Raji (cell line): Measurements from ENCODE around the gene CLEC4F.

Source experiments
- POLR2A ChIP-seq: IDR thresholded peaks from 2 replicates; pipeline ENCODE4 v1.6.1; 2011; ENCODE audit warnings: low read depth, low read length, control low read depth; ENCODE audit not compliant: insufficient read depth

Gene CLEC4F

DNA sequence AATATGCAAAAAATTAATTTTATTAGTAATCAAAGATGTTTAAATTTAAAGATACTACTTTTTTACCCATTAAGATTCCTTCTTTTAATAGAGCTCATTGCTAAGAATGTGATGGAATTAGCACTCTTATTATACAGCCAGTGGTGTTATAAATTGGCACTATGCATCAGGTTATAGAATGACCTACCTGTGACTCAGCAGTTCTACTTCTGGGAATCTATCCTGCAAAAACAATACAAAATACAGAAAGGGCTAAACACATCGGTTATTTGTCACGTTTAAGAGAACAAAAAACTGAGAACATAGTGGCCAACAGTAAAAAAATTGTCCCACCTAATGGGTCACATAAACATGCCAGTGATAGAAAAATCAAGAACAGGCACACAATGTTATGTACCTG lies 42.9 kb downstream of the CLEC4F start:
- no peak for TF ChIP-seq POLR2A

DNA sequence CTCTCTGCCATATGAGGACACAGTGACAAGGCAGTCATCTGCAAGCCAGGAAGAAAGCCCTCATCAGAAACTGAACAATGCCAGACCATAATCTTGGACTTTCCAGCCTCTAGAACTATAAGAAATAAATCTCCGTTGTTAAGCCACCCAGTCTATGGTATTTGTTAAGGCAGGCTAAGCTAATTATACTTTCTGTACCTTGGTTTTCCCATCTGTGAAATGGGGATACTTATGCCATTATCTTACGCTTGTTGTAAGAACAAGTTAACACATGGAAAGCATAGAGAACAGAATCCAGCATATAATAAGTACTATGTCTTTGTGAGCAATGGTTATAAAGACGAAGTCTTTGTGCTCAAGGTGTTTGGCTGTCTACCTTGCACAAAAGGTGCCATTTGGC lies 44.1 kb downstream of the CLEC4F start:
- no peak for TF ChIP-seq POLR2A

DNA sequence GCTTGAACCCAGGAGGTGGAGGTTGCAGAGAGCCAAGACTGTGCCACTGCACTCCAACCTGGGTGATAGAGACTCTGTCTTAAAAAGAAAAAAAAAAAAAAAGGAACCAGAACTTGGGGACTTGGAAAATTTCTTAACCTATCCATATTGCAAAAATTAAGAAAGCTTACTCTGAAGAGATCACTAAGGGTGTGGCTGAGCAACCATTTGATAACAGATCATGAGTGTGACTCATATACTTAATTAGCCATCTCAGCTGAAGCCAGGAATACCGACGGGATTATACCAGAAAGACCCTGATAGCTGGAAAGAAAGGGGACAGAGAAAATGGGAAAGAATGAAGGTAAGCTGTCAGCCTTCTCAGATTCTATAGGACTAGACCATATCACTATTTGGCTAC lies 45.3 kb downstream of the CLEC4F start:
- no peak for TF ChIP-seq POLR2A

DNA sequence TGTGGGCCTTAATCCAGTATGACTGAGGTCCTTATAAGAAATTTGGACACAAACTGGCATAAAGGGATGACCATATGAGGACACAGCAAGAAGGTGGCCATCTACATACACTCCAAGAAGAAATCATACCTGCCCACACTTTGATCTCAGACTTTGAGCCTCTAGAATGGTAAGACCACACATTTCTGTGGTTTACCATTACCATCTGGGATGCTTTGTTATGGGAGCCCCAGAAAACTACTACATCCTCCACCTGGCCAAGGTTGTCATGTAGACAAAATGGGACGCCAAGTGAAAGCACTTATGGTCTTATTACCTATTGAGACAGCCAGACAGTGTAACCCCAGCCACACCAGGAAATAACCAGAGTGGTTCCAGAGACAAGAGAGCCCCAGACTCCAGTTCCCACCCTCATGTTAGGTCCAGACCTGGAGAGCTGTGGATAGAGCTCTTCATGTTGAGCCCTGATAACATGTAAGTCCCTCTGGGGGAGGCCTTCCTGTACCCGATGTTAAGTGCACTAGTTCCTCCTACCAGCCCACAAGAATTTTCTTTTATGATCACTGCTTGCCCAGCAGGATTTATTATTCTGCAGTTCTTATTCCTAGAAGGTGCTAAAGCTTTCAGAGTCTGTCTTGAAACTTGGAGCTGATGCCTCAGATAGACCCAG lies 47.8 kb downstream of the CLEC4F start:
- TF ChIP-seq POLR2A, result no peak

DNA sequence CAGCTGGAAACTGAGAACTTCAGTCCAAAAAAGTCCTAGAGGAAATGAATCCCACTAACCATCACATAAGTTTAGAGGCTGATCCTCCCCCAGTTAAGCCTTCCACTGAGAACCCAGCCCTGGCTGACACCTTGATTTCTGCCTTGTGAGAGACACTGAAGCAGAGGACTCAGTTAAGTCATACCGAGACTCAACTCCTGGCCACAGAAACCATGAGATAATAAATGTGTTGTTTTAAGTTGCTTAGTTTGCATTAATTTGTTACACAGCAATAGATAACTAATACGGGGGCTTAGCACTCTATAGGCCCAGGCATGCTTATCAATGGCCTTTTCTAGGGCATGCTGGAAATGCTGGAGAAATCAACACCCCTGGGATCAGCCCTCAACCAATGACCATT lies 49.0 kb downstream of the CLEC4F start:
- no peak for TF ChIP-seq POLR2A

DNA sequence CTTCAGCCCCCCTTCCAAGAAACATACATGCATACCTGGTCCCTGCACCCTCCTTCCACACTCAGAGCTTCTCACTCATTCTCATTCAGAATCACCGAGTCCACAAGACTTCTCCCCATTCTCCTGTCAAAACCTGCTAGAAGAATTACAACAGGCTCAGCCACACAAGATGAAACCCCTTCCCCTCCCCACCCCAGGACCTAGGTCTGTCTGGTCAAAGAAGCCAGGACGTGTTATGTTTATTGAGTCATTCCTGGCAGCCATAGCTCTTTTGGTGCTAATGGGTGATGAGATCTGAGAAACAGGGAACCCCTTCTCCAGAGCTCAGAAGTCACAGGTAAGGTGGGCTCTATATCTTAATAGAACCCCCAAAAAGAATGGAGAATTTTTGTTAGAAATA lies 50.9 kb downstream of the CLEC4F start:
- TF ChIP-seq POLR2A, result no peak

DNA sequence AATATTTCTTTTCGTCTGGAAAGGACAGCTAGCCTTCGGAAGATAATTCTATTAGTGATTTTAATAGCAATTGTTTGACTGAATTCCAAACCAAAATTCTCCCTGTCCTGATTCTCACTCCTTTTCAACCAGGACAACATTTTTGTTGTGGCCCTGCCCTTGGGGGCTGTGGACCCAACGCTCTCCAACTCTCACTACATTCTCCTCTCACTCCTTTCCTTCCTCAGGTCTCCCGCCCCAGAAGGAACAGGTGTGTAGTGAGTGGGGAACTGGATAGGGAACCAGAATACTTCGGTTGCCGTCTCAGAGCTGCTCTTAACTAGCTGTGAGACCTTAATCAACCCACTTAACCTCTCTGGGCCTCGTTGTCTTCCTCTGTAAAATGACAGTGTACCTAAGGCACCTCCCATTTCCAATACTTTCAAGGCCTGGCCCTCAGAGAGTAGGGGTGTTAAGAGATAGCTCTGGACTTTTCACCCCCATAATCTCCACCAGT lies 51.8 kb downstream of the CLEC4F start:
- no peak for TF ChIP-seq POLR2A

DNA sequence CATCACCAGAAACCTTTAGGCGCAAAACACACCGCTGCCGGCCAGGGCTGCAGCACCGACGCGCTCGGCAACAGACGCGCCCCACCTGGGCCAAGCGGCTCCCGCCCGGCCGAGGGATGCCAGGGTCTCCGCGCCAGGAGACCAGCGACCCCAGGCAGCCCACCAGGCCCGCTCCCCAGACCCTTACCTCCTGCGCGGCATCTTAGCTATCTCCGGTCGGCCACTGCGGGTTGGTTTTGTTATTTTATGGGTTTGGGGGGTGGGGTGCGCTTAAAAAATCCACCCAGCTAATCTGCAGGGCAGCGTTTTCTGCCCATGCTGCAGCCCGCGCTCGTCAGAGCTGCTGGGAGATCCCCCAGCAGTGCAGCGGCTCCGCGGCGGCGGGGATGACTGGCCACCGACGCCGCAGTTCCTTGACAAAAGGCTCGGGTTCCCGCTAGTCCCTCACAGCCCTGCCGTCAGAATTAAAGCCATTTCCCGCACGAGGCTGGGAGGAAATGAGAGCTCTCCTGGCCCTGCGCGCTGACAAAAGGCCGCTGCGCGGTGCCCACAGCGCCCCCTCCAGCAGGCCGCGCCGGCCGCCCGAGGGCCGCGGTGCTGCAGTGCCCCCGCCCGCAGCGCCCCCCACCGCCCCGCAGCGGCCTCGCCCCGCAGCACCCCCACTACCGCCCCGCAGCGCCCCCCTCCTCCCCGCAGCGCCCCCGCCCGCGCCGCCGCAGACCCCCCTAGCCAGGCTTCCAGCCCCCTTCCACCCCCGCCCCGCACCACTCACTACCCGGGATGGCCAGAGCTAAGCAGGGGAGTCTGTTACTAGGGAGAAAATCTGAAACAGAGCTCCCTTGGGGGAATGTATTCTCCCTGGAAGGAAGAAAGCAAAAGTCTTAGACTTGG lies 52.5 kb downstream of the CLEC4F start, which contains the start of gene ADD2:
TSS of gene ADD2 (minus strand) at position 502 of the 891 bp plus-strand sequence. CDS start 61,792 bp downstream, outside the sequence.
- TF ChIP-seq POLR2A, result no peak

DNA sequence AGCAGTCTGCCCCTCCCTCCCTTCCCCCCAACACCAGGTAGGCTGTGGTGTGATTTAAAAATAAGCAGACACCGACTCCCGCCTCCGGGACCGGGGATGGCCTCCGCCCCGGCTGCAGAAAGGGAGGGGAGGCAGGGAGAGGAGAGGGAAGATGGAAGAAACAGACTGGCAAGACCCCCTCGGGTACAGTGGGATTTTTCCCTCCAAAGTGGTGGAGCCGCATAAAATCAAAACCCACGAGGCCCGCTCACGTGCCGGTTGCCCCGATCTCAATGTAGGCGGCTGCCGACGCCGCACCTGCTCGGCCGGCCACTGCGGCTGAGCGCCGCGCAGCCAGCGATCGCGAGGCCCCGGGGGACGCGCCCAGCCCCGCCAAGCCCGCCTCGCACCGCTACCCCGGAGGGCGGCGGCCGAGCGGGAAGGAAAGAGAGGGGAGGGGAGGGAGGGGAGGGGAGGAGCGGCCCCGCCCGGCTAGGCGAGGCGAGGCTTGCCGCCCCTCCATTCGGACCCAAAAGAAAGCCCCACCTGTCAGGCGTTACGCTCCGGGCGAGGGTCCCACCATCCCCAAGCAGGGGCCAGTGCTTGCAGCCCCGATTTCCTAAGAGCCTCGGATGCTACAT lies 53.2 kb downstream of the CLEC4F start:
- no peak for TF ChIP-seq POLR2A

DNA sequence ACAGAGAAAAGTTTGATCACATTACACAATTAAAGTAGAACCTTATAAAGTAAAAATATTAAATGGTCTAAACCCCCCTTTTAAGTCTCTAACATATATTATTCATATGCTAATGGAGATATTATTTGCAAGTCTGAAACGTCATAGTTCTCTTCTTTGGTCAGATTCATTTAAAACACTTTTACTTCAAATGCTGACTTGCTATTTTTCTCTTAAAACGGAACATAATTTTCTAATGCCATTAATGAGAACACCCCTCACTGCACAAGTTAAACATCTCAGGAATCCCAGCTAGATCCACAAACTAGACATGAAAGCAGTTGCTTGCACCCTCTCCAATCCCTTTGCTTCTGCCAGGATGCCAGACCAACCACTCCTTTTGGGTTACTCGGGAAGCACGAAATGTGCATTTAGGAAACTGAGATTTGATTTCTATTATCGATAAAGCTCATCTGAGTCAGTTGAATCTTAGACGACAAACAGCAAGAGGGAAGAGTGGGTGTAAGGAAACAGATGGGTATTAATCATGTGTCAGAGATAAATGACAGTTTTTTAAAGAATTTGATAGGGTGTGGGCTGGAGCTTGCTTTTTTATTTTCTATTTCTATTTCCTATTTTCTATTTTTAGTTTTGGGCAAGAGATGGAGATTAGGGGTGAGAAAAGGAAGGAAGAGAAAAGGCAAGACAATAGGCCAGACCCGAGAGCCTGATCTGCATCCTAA lies 53.9 kb downstream of the CLEC4F start:
- TF ChIP-seq POLR2A, result no peak

DNA sequence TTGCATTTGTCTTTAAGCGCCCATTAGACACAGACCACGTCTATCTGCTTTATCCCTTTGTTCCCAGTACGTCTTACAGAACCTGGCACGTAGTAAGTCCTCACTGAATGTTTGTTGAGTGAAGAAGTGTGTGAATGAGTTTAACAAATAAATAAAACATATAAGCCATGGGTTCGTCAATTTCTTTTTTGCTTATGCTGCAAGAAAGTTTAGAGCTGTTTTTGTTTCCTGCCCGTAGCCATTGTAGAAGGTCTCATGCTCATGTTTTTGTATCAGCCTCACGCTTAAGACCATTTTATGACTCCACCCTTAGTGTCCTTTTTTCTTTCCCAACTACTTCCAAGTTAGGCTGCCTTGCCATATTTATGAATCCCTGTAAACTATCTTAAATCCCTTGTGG lies 54.9 kb downstream of the CLEC4F start:
- TF ChIP-seq POLR2A, result no peak

DNA sequence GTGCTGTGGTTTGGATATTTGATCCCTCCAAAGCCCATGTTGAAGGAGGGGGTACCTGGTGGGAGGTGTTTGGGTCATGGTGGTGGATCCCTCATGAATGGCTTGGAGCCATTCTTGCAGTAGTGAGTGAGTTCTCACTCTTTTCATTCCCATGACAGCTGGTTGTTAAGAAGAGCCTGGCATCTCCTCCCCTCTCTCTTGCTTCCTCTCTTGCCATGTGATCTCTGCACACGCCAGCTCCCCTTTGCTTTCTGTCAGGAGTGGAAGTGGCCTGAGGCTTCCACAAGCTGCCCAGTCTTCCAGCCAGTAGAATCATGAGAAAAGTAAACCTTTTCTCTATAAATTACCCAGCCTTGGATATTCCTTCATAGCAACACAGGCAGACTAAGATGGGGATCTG lies 61.0 kb downstream of the CLEC4F start:
- no peak for TF ChIP-seq POLR2A
